ENCODE data around the gene LHFPL3.

DNA sequence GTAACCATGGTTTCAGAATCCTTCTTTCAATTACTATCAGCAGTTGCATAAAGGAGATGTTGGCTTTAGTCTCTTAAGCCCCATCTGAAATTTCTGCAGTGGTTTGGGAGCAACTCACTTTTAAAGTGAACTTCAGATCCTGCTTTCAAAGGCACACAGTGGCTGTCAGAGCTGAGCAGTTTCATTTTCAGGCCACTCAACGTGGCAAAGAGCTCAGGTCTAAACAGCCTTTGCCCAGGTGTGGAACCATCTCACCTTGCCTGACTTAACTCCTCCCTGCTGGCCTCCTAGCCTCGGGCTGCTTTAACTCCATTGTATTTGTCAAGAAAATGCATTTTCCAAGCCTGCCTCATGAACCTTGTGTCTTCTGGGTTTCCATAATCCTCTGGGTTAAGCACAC is 488.1 kb downstream of the LHFPL3 start:
- TF ChIP-seq, protein P1, sequence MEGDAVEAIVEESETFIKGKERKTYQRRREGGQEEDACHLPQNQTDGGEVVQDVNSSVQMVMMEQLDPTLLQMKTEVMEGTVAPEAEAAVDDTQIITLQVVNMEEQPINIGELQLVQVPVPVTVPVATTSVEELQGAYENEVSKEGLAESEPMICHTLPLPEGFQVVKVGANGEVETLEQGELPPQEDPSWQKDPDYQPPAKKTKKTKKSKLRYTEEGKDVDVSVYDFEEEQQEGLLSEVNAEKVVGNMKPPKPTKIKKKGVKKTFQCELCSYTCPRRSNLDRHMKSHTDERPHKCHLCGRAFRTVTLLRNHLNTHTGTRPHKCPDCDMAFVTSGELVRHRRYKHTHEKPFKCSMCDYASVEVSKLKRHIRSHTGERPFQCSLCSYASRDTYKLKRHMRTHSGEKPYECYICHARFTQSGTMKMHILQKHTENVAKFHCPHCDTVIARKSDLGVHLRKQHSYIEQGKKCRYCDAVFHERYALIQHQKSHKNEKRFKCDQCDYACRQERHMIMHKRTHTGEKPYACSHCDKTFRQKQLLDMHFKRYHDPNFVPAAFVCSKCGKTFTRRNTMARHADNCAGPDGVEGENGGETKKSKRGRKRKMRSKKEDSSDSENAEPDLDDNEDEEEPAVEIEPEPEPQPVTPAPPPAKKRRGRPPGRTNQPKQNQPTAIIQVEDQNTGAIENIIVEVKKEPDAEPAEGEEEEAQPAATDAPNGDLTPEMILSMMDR (IDR thresholded peaks at IDR 0.05), result no peak
- TF ChIP-seq POLR2A (IDR thresholded peaks at IDR 0.05), result no peak

Measured in right lobe of liver (tissue), 4 donors.